ENCODE data around the gene ZHX3. TPM values are rescaled to one million over a fixed set of nuclear protein-coding genes. Genes with fewer than 3 reads are reported as not detected.
A peak's percentile ranks its signal among the peaks of the same experiment; 100 is the strongest.

The ZHX3 gene
- total and polyA plus RNA-seq, 9 of the 15 experiments (the other 6 are each of a cell fraction or from before 2014, with no cell fraction given): 0.80 to 14.6 (median 4.9) TPM

DNA sequence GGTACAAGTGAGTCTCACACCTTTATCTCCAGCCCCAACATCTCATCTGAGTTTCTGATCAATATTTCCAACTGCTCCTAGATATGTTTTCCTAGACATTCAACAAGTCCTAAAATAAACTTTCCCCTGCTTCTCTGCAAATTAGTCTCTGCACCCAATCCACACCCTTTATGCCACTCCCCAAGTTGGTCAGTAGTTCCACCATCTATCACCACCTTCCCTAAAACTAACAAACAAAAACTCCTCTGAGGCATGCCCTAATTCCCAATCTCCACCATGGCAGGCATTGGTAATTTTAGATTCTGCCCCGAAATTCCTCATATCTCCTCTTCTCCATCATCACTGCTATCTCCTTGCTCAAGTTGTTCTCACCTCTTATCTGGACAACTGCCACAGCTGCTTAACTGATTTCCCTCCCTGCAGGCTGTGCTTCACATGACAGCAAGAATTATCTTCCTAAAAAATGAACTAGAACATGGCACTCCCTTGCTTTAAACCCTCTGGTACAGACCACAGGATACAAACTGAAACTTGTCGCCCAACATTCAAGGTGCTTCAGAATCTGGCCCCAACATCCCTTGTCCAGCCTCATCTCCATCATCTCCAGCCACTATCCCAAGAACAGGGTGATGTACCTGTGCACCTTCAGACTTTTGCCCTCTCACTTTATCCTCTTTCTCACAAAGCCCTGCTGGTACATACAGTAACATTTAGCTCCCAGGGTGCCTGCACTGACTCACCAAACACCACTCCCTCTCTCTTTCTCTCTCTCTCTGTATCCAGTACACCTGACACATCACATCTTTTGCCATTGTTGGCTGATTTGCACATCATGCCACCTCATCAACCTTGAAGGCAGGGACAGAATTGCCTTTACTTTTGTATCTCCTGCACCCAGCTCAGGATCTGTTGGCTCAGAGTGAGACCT lies 55.5 kb downstream of the ZHX3 start (continued):
- no peak for TF ChIP-seq SMC3 (conservative IDR thresholded peaks at IDR 0.05; ENCODE audit: insufficient read depth, low read depth, low read length)
- no peak for TF ChIP-seq ZNF354B (CRISPR knock-in tag; IDR thresholded peaks at IDR 0.05)
- TF ChIP-seq GABPA (tag; conservative IDR thresholded peaks at IDR 0.05; ENCODE audit: low read depth): no peak
- no peak for TF ChIP-seq ILK (tag; IDR thresholded peaks at IDR 0.05; ENCODE audit: borderline replicate concordance, low read depth)
- TF ChIP-seq RFX5 (IDR thresholded peaks at IDR 0.05; ENCODE audit: low read depth, low read length): no peak
- TF ChIP-seq ZC3H11A (IDR thresholded peaks at IDR 0.05; ENCODE audit: low read depth, low read length): no peak
- TF ChIP-seq, protein P1, sequence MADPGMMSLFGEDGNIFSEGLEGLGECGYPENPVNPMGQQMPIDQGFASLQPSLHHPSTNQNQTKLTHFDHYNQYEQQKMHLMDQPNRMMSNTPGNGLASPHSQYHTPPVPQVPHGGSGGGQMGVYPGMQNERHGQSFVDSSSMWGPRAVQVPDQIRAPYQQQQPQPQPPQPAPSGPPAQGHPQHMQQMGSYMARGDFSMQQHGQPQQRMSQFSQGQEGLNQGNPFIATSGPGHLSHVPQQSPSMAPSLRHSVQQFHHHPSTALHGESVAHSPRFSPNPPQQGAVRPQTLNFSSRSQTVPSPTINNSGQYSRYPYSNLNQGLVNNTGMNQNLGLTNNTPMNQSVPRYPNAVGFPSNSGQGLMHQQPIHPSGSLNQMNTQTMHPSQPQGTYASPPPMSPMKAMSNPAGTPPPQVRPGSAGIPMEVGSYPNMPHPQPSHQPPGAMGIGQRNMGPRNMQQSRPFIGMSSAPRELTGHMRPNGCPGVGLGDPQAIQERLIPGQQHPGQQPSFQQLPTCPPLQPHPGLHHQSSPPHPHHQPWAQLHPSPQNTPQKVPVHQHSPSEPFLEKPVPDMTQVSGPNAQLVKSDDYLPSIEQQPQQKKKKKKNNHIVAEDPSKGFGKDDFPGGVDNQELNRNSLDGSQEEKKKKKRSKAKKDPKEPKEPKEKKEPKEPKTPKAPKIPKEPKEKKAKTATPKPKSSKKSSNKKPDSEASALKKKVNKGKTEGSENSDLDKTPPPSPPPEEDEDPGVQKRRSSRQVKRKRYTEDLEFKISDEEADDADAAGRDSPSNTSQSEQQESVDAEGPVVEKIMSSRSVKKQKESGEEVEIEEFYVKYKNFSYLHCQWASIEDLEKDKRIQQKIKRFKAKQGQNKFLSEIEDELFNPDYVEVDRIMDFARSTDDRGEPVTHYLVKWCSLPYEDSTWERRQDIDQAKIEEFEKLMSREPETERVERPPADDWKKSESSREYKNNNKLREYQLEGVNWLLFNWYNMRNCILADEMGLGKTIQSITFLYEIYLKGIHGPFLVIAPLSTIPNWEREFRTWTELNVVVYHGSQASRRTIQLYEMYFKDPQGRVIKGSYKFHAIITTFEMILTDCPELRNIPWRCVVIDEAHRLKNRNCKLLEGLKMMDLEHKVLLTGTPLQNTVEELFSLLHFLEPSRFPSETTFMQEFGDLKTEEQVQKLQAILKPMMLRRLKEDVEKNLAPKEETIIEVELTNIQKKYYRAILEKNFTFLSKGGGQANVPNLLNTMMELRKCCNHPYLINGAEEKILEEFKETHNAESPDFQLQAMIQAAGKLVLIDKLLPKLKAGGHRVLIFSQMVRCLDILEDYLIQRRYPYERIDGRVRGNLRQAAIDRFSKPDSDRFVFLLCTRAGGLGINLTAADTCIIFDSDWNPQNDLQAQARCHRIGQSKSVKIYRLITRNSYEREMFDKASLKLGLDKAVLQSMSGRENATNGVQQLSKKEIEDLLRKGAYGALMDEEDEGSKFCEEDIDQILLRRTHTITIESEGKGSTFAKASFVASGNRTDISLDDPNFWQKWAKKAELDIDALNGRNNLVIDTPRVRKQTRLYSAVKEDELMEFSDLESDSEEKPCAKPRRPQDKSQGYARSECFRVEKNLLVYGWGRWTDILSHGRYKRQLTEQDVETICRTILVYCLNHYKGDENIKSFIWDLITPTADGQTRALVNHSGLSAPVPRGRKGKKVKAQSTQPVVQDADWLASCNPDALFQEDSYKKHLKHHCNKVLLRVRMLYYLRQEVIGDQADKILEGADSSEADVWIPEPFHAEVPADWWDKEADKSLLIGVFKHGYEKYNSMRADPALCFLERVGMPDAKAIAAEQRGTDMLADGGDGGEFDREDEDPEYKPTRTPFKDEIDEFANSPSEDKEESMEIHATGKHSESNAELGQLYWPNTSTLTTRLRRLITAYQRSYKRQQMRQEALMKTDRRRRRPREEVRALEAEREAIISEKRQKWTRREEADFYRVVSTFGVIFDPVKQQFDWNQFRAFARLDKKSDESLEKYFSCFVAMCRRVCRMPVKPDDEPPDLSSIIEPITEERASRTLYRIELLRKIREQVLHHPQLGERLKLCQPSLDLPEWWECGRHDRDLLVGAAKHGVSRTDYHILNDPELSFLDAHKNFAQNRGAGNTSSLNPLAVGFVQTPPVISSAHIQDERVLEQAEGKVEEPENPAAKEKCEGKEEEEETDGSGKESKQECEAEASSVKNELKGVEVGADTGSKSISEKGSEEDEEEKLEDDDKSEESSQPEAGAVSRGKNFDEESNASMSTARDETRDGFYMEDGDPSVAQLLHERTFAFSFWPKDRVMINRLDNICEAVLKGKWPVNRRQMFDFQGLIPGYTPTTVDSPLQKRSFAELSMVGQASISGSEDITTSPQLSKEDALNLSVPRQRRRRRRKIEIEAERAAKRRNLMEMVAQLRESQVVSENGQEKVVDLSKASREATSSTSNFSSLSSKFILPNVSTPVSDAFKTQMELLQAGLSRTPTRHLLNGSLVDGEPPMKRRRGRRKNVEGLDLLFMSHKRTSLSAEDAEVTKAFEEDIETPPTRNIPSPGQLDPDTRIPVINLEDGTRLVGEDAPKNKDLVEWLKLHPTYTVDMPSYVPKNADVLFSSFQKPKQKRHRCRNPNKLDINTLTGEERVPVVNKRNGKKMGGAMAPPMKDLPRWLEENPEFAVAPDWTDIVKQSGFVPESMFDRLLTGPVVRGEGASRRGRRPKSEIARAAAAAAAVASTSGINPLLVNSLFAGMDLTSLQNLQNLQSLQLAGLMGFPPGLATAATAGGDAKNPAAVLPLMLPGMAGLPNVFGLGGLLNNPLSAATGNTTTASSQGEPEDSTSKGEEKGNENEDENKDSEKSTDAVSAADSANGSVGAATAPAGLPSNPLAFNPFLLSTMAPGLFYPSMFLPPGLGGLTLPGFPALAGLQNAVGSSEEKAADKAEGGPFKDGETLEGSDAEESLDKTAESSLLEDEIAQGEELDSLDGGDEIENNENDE (IDR thresholded peaks at IDR 0.05; ENCODE audit: low read depth, low read length): no peak
- peak; percentile 65; the same call in 1 of the 2 replicates for TF ChIP-seq PHB2 (IDR thresholded peaks at IDR 0.05; ENCODE audit: low read depth)
- no peak for TF ChIP-seq KAT2B (IDR thresholded peaks at IDR 0.05; ENCODE audit: low read depth, low read length)
- TF ChIP-seq, protein P2, sequence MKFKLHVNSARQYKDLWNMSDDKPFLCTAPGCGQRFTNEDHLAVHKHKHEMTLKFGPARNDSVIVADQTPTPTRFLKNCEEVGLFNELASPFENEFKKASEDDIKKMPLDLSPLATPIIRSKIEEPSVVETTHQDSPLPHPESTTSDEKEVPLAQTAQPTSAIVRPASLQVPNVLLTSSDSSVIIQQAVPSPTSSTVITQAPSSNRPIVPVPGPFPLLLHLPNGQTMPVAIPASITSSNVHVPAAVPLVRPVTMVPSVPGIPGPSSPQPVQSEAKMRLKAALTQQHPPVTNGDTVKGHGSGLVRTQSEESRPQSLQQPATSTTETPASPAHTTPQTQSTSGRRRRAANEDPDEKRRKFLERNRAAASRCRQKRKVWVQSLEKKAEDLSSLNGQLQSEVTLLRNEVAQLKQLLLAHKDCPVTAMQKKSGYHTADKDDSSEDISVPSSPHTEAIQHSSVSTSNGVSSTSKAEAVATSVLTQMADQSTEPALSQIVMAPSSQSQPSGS (CRISPR knock-in tag; IDR thresholded peaks at IDR 0.05): no peak
- TF ChIP-seq ZBTB8A (IDR thresholded peaks at IDR 0.05; ENCODE audit: partially characterized antibody): no peak
- no peak for TF ChIP-seq SREBF1 (IDR thresholded peaks at IDR 0.05; ENCODE audit: borderline replicate concordance, low read depth, low read length)
- no peak for TF ChIP-seq PURB (CRISPR knock-in tag; IDR thresholded peaks at IDR 0.05; ENCODE audit: low read depth)
- TF ChIP-seq HNRNPH1 (optimal IDR thresholded peaks at IDR 0.05; ENCODE audit: low read depth, low read length): no peak
- no peak for TF ChIP-seq GTF2F1 (IDR thresholded peaks at IDR 0.05; ENCODE audit: low read depth, low read length)
